ENCODE measurements around the gene NTSR2.

- TF ChIP-seq POLR2A (IDR thresholded peaks at IDR 0.05) (no peak), CTCF (IDR thresholded peaks at IDR 0.05) (no peak)
Observed at GRCh38 chr2:11639503-11639902, 30.5 kb downstream of the NTSR2 start.

Measured in tibial nerve (tissue), 3 donors.